ENCODE results near the gene RASAL2. TPM values are rescaled to one million over a fixed set of nuclear protein-coding genes. Genes with fewer than 3 reads are reported as not detected.

The RASAL2 gene
- total and polyA plus RNA-seq, 9 of the 15 experiments (the other 6 are each of a cell fraction or from before 2014, with no cell fraction given): 0.13 to 1.0 (median 0.62) TPM

- TF ChIP-seq USF1 (CRISPR knock-in tag; IDR thresholded peaks at IDR 0.05): no peak
- TF ChIP-seq STAT6 (CRISPR knock-in tag; IDR thresholded peaks at IDR 0.05): no peak
- no peak for TF ChIP-seq TEAD1 (CRISPR knock-in tag; IDR thresholded peaks at IDR 0.05)
- no peak for TF ChIP-seq GTF2F1 (IDR thresholded peaks at IDR 0.05; ENCODE audit: low read depth, low read length)
- TF ChIP-seq CREB5 (CRISPR knock-in tag; IDR thresholded peaks at IDR 0.05): no peak
- no peak for TF ChIP-seq TRIM28 (IDR thresholded peaks at IDR 0.05)
- TF ChIP-seq SMAD3 (CRISPR knock-in tag; conservative IDR thresholded peaks at IDR 0.05): no peak
- TF ChIP-seq NR0B1 (IDR thresholded peaks at IDR 0.05; ENCODE audit: partially characterized antibody): no peak
- TF ChIP-seq MAFG (tag; conservative IDR thresholded peaks at IDR 0.05): no peak
- no peak for TF ChIP-seq HNRNPH1 (optimal IDR thresholded peaks at IDR 0.05; ENCODE audit: low read depth, low read length)
- TF ChIP-seq GATAD2B (IDR thresholded peaks at IDR 0.05; ENCODE audit: borderline replicate concordance): no peak
- no peak for TF ChIP-seq RBFOX2 (IDR thresholded peaks at IDR 0.05; ENCODE audit: low read depth, low read length)
- TF ChIP-seq ILF3 (IDR thresholded peaks at IDR 0.05; ENCODE audit: borderline replicate concordance): no peak
- TF ChIP-seq HDAC2 (IDR thresholded peaks at IDR 0.05): no peak
- TF ChIP-seq ZNF12 (CRISPR knock-in tag; IDR thresholded peaks at IDR 0.05): no peak
These were observed 395.5 kb downstream of the RASAL2 start (continued) for GRCh38 chr1:178489399-178489798.

Data from K562 (cell line).